PFSK-1 (cell line): Measurements from ENCODE around the gene PAK2.

Experiments
- POLR2AphosphoS5 ChIP-seq: IDR thresholded peaks from 2 replicates; pipeline ENCODE4 v1.6.1; 2012; ENCODE audit warnings: low read depth, mild to moderate bottlenecking, control low read depth, low read length, moderate library complexity
- TF ChIP-seq, protein P1 (sequence below), 2 experiments: IDR thresholded peaks; 2 replicates each; pipeline versions ENCODE4 v1.6.1 to v1.8.0; 2011 to 2012; ENCODE audit warnings: low read depth in 2 of 2, low read length in 2 of 2, control low read depth in 1 of 2, inconsistent platforms in 1 of 2, mild to moderate bottlenecking in 1 of 2, moderate library complexity in 1 of 2; ENCODE audit not compliant: insufficient read depth in 1 of 2

DNA sequence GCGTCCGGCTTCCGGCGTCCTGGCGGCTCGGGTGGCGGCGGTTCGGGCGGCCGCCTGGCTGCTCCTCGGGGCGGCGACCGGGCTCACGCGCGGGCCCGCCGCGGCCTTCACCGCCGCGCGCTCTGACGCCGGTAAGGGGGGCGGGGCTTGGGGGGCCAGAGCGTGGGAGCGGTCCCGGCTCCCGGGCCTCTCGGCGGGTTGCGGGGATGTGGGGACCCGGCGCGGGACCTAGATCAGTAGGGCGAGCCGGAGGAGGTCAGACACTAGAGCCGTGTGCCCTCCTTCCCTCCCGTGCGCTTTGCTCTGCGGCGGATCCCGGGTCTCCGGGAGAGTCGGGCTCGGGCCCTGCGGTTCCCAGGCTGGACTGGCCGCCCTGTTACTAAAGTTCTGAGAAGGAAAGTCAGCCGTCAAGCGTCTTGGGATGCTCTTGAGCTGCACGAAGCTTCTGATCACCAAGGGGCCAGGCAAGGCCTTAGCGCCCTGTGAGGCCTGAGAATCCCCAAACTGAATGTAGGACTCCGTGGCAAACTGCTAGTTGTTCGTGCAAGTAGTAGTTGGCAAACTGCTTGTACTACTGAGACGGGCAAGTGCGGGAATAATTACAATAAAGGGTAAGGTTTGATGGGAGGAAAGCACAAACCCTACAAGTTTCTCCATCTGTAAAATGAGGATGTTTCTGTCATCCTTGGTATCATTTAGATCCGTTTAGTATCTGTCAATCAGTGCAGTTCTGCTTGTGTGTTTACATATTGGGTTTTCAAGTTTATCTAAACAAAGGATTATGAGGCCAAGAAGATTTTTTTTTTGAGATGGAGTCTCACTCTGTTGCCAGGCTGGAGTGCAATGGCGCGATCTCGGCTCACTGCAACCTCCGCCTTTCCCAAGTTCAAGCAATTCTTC, 26.9 kb upstream of the PAK2 start:
- TF ChIP-seq POLR2AphosphoS5: no peak
- TF ChIP-seq, protein P1, sequence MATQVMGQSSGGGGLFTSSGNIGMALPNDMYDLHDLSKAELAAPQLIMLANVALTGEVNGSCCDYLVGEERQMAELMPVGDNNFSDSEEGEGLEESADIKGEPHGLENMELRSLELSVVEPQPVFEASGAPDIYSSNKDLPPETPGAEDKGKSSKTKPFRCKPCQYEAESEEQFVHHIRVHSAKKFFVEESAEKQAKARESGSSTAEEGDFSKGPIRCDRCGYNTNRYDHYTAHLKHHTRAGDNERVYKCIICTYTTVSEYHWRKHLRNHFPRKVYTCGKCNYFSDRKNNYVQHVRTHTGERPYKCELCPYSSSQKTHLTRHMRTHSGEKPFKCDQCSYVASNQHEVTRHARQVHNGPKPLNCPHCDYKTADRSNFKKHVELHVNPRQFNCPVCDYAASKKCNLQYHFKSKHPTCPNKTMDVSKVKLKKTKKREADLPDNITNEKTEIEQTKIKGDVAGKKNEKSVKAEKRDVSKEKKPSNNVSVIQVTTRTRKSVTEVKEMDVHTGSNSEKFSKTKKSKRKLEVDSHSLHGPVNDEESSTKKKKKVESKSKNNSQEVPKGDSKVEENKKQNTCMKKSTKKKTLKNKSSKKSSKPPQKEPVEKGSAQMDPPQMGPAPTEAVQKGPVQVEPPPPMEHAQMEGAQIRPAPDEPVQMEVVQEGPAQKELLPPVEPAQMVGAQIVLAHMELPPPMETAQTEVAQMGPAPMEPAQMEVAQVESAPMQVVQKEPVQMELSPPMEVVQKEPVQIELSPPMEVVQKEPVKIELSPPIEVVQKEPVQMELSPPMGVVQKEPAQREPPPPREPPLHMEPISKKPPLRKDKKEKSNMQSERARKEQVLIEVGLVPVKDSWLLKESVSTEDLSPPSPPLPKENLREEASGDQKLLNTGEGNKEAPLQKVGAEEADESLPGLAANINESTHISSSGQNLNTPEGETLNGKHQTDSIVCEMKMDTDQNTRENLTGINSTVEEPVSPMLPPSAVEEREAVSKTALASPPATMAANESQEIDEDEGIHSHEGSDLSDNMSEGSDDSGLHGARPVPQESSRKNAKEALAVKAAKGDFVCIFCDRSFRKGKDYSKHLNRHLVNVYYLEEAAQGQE (IDR thresholded peaks at IDR 0.05; ENCODE audit: insufficient read depth in 1 of 2, low read depth in 2 of 2, low read length in 2 of 2): no peak
